A172 (cell line): ENCODE measurements around the gene CSTF1. TPM values are rescaled to one million over a fixed set of nuclear protein-coding genes. Genes with fewer than 3 reads are reported as not detected.
A peak's percentile ranks its signal among the peaks of the same experiment; 100 is the strongest.
"Not testable (repeated sequence)": the region's sequence is repeated elsewhere in the genome, so short reads cannot be mapped to it uniquely, and the experiment has no call there.

ENCODE experiments used
- DNase-seq: peaks from one replicate; pipeline ENCODE4 v3.0.0-alpha.2; 2015; ENCODE audit warnings: low spot score
- total RNA-seq: library from RNA; depleted of rRNA; stranded (reverse); fragments of >200 nt; shearing (Covaris generic); gene quantifications from 2 replicates; pipeline ENCODE4 v1.2.3, GENCODE V29; 2014

CSTF1 gene
- total RNA-seq, 1 experiment from 2014 or later: 48.7 TPM

GRCh38 chr20:56369179-56369578 is 23.3 kb upstream of the CSTF1 start:
- DNase-seq: no peak

- no peak for DNase-seq
Measured at GRCh38 chr20:56371977-56372376, 20.5 kb upstream of the CSTF1 start.

GRCh38 chr20:56372850-56373249 is 19.6 kb upstream of the CSTF1 start:
- no peak for DNase-seq

DNA sequence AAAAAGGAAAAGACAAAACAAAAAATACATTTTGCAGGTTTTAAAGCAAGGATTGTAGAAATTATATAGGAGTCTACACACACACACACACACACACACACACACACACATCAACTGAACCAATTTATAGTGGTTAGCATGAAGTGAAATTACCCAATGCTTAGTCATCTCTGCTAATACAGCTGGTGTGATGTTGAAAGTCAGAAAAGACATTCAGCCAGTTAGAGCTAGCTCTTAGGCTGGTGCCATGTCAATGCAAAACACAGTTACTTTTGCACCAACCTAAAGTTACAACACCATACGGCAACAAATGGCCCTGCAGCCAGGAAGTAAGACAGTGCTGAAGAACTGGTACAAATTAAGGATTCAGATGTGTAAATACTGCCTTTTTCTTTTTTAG is 18.5 kb upstream of the CSTF1 start:
- DNase-seq: peak; percentile 85

- DNase-seq: no peak
Measured at GRCh38 chr20:56376331-56376730, 16.1 kb upstream of the CSTF1 start.

- no peak for DNase-seq
Measured at GRCh38 chr20:56378386-56378785, 14.1 kb upstream of the CSTF1 start.

GRCh38 chr20:56380375-56380774 is 12.1 kb upstream of the CSTF1 start:
- peak; percentile 59 for DNase-seq

DNA sequence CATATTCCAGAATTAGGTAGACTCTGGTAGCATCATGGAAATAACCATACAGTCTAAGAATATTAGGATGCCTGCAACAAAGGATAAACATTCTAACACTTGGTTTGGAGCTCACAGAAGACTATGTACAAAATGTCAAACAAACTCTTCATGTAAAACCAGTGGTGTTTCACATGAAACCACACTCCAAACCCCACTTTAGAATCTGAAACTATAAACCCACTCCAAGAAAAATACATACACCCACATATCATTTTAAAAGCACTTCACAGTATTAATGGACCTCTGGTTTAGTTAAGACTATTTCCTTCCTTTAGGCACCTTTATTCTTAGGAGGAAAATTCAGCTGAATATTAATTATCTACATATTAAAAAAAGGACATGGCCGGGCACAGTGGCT is 10.9 kb upstream of the CSTF1 start:
- DNase-seq: no peak

DNA sequence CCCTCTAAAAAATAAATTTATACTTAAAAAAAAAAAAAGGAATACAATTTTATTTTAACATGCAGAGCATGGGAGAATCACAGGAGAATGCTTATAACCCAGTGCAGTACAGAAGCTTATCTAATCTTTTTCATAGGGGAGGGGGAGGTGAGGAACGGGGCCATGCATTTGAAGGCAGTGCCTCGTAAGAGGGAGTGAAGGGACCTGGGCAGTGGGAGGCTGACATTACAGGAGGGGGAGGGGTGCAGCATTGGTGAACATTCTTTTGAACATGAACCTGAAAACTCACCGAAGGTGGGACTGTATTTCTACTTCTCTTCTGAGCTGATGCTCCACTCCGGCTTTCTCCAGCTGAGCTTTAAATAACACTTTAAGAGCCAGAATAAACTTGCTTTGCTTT is 9.7 kb upstream of the CSTF1 start:
- no peak for DNase-seq

DNA sequence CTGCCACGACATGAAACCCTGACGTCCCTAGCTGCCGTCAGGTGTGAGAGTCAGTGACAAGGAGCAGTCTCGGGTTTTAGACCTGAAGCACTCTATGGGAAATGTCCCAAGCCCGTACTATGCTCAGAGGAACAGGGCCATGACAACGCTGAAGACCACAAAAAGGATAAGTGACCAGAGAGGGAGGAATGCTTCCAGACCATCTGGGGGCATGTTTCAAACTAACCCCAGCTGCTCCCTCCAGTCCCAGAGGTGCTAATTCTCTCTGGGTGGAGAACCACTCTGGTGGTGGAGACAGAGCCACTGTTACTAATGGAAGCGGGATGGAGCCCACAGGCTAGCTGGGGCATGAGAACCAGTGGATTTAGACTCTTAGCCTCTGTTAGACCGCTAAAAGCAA is 9.1 kb upstream of the CSTF1 start:
- DNase-seq: no peak

DNA sequence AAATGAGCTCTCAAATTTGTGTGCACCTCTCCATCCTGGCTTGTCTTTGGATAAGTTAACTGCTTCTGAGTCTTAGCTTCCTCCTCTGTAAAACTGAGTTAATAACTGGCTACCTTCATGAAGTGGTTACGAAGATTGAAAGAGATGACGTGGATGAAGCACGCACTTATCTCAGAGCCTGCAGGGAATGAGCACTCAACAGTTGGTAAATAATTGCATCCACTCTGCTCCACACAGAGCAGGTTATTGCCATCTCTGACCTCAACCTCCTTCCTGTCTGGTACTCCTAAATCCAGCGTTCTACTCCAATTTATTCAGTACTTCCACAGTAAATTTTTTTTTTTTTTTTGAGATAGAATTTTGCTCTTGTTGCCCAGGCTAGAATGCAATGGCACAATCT is 7.3 kb upstream of the CSTF1 start:
- DNase-seq: no peak

DNA sequence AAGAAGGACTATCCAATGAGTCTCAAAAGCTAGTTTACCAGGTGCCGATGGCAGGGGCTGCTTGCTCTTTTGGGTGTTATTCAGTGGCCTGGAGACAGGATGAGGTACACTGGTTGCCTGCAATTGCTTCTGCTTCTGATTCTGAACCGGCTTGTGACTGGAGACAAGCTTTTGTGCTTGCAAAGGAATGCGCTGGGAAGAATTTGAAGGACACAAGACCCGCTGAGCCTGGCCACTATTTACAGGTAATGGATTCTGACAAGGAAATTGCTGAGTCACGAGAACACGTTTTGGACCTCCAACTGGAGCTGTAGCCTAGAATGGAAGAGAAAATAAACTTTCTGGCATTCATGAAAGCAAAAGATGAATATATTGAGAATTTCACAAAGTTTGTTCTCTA is 6.2 kb upstream of the CSTF1 start:
- DNase-seq: no peak

- DNase-seq: no peak
Measured at GRCh38 chr20:56388882-56389281, 3.6 kb upstream of the CSTF1 start.

GRCh38 chr20:56389807-56390206 is 2.6 kb upstream of the CSTF1 start:
- DNase-seq: no peak

DNA sequence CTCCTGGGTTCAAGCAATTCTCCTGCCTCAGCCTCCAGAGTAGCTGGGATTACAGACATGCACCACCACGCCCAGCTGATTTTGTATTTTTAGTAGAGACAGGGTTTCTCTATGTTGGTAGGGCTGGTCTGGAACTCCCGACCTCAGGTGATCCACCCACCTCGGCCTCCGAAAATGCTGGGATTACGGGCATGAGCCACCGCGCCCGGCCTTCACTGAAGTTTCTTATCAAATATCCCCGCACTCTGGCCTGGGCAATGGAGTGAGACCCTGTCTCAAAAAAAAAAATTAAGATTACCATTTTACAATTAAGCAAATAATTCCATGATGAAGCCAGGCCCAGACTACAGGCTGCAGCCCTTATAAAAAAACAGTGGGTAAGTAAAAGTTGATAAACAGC is 2.0 kb upstream of the CSTF1 start:
- DNase-seq: not testable (repeated sequence)

- peak; percentile 7 for DNase-seq
Measured at GRCh38 chr20:56391037-56391436, 1.4 kb upstream of the CSTF1 start.

GRCh38 chr20:56391596-56392131 is 781 bp upstream of the CSTF1 start:
- DNase-seq: peak; percentile 19

DNA sequence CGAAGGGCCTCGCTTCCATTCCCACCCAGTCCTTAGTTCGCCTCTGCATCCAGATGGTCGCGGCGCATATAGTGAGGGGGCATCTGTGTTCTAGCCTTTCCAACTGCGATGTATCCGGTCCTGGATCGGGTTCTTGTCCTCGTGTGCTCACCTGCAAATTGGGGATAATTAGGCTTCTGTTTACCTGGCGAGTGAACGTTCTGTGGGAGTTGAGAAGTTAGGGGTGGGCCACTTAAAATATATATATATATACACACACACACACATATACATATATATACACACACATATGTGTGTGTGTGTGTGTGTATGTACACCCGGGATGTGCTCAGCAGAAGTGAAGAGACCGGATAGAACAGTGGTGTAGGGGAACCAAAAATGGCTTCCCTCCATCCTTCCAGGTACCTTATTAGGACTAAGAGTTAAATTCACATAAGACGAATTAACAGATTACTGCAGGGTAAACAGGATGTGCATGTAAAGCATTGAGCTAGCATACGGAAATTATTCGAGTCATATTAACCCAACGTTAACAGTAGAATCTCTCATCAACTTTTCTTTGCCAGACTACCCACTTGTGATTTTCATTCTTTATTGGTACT is 537 bp downstream of the CSTF1 start:
- peak; percentile 14 for DNase-seq

DNA sequence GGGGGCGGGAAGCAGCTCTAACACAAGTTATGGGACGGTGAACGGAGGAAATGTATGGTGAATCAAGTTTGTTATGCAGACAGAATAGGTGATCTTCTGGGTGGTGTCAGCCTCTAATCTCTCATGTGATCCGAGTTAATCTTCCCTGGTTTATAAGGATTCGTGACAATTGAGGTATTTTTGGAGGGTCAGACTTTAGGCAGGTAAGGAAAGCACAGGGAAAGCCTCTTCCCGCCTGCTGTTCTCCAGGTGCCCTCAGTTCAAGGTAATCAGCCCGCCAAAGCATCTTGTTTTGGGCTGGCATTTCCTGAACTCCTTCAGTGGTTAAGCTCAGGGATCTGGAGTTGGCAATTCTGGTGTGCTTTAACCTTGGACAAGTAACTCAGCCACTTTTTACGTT is 1.2 kb downstream of the CSTF1 start:
- no peak for DNase-seq

GRCh38 chr20:56395166-56395565 is 2.7 kb downstream of the CSTF1 start:
- no peak for DNase-seq

- peak; percentile 67 for DNase-seq
Measured at GRCh38 chr20:56400001-56400640, 7.7 kb downstream of the CSTF1 start.

DNA sequence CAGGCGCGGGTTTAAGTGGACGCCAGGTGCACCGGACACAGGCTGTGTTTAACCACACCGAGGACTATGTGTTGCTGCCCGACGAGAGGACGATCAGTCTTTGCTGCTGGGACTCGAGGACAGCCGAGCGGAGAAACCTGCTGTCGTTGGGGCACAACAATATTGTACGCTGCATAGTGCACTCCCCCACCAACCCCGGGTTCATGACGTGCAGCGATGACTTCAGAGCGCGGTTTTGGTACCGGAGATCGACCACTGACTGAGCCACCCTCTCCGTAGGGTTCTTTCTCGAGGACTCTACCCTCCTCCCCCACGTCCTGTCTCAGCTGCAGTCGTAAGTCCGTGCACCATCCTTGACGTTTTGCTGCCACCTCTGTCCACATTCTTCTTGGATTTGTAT is 11.0 kb downstream of the CSTF1 start:
- no peak for DNase-seq

DNA sequence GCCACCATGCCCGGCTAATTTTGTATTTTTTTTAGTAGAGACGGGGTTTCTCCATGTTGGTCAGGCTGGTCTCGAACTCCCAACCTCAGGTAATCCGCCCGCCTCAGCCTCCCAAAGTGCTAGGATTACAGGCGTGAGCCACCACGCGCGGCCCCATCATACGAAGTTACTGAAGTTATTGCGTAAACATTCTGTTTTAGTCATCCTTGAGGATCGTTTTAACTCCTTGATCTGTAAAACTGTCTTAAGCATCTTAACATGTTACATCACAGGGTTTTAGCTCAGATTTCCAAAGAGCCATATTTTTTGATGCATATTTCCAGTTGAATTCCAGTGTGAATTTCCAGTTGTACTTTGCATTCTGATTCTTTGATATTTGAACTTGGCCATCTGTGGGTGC is 12.9 kb downstream of the CSTF1 start:
- DNase-seq: not testable (repeated sequence)

DNA sequence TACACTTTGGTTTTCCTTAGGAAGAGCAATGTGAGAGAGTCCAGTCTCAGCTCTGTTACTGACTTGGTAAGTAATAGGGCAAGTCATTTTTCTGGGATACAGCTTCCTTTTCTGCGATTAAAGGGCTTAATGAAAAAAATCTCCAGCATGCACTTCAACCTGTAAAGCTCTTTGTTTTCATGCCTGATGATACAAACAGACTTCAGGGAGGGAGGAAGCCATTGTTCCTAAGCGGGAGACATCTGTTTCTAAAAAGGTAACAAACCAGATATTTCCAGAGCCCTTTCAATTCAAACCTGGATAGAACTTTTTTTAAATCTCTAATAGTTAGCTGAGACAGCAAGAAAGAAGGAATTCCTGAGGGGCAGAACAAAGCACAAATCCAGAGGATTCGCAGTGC is 14.5 kb downstream of the CSTF1 start:
- no peak for DNase-seq
